H9 (cell line): ENCODE data around the gene CTNNA3. TPM values are rescaled to one million over a fixed set of nuclear protein-coding genes. Genes with fewer than 3 reads are reported as not detected.

Source experiments
- DNase-seq: peaks from one replicate; pipeline ENCODE4 v3.0.0-alpha.2; 2017
- H2AFZ ChIP-seq: one replicate; pipeline ENCODE4 v1.6.1; 2013; ENCODE audit warnings: mild to moderate bottlenecking, low read length, control low read depth, moderate library complexity
- H2AK5ac ChIP-seq: 2 replicates; pipeline ENCODE4 v1.6.1; 2013; ENCODE audit warnings: low read length, control low read depth, mixed read lengths; ENCODE audit not compliant: insufficient read length
- H2BK120ac ChIP-seq: one replicate; pipeline ENCODE4 v1.6.1; 2013; ENCODE audit warnings: low read depth, mild to moderate bottlenecking, low read length, control low read depth, inconsistent platforms; ENCODE audit not compliant: poor library complexity, severe bottlenecking
- H2BK12ac ChIP-seq: 2 replicates; pipeline ENCODE4 v1.6.1; 2013; ENCODE audit warnings: low read length, control low read depth, mixed read lengths, low read depth; ENCODE audit not compliant: insufficient read length
- H2BK15ac ChIP-seq: 2 replicates; pipeline ENCODE4 v1.6.1; 2013; ENCODE audit warnings: low read depth, low read length, control low read depth
- H2BK20ac ChIP-seq: one replicate; pipeline ENCODE4 v1.6.1; 2013; ENCODE audit warnings: low read depth, mild to moderate bottlenecking, low read length, control low read depth, inconsistent platforms; ENCODE audit not compliant: poor library complexity, severe bottlenecking
- H2BK5ac ChIP-seq: 2 replicates; pipeline ENCODE4 v1.6.1; 2013; ENCODE audit warnings: low read length, control low read depth, mixed read lengths; ENCODE audit not compliant: insufficient read length
- H3K14ac ChIP-seq: 2 replicates; pipeline ENCODE4 v1.6.1; 2013; ENCODE audit warnings: low read length, control low read depth; ENCODE audit not compliant: insufficient read depth
- H3K18ac ChIP-seq: 2 replicates; pipeline ENCODE4 v1.6.1; 2013; ENCODE audit warnings: low read depth, mild to moderate bottlenecking, mixed read lengths, low read length, control low read depth; ENCODE audit not compliant: insufficient read length
- H3K23ac ChIP-seq: 2 replicates; pipeline ENCODE4 v1.6.1; 2013; ENCODE audit warnings: low read length, control low read depth, mixed read lengths, low read depth; ENCODE audit not compliant: insufficient read length
- H3K23me2 ChIP-seq: 2 replicates; pipeline ENCODE4 v1.6.1; 2013; ENCODE audit warnings: low read depth, mild to moderate bottlenecking, mixed read lengths, low read length, control low read depth; ENCODE audit not compliant: insufficient read length, poor library complexity, severe bottlenecking
- H3K27ac ChIP-seq: 2 replicates; pipeline ENCODE4 v1.5.1; 2013; ENCODE audit warnings: low read length, control low read depth, mixed read lengths, low read depth; ENCODE audit not compliant: insufficient read length
- H3K27me3 ChIP-seq: 2 replicates; pipeline ENCODE4 v1.6.1; 2013; ENCODE audit warnings: low read length, control low read depth, inconsistent platforms; ENCODE audit not compliant: insufficient read depth
- H3K4ac ChIP-seq: 2 replicates; pipeline ENCODE4 v1.6.1; 2013; ENCODE audit warnings: low read depth, mild to moderate bottlenecking, control low read depth, inconsistent platforms, low read length, moderate library complexity
- H3K4me1 ChIP-seq: 2 replicates; pipeline ENCODE4 v1.6.1; 2013; ENCODE audit warnings: low read length, control low read depth, inconsistent platforms; ENCODE audit not compliant: insufficient read depth
- H3K4me2 ChIP-seq: 2 replicates; pipeline ENCODE4 v1.6.1; 2013; ENCODE audit warnings: low read length, control low read depth, mixed read lengths; ENCODE audit not compliant: insufficient read length, insufficient read depth
- H3K56ac ChIP-seq: 2 replicates; pipeline ENCODE4 v1.6.1; 2013; ENCODE audit warnings: low read depth, mild to moderate bottlenecking, mixed read lengths, low read length, control low read depth; ENCODE audit not compliant: insufficient read length
- H3K79me1 ChIP-seq: 2 replicates; pipeline ENCODE4 v1.6.1; 2013; ENCODE audit warnings: low read depth, mild to moderate bottlenecking, moderate library complexity, low read length, control low read depth, inconsistent platforms; ENCODE audit not compliant: insufficient read depth, poor library complexity, severe bottlenecking
- H3K79me2 ChIP-seq: 2 replicates; pipeline ENCODE4 v1.6.1; 2013; ENCODE audit warnings: low read length, control low read depth, inconsistent platforms; ENCODE audit not compliant: insufficient read depth
- H3K9ac ChIP-seq: 2 replicates; pipeline ENCODE4 v1.6.1; 2013; ENCODE audit warnings: low read length, control low read depth, mixed read lengths; ENCODE audit not compliant: insufficient read length; ENCODE audit errors: extremely low read depth
- H3K9me3 ChIP-seq: one replicate; pipeline ENCODE4 v1.6.1; 2013; ENCODE audit warnings: low read depth, low read length, inconsistent platforms; ENCODE audit not compliant: control insufficient read depth
- H3T11ph ChIP-seq: one replicate; pipeline ENCODE4 v1.6.1; 2013; ENCODE audit warnings: mild to moderate bottlenecking, low read length, control low read depth, inconsistent platforms
- H4K20me1 ChIP-seq: one replicate; pipeline ENCODE4 v1.6.1; 2013; ENCODE audit not compliant: control insufficient read depth, insufficient read length, insufficient read depth
- H4K5ac ChIP-seq: 2 replicates; pipeline ENCODE4 v1.6.1; 2013; ENCODE audit warnings: low read depth, mild to moderate bottlenecking, mixed read lengths, low read length, control low read depth; ENCODE audit not compliant: insufficient read length
- H4K8ac ChIP-seq: replicated peaks from 2 replicates; pipeline ENCODE4 v1.6.1; 2013; ENCODE audit warnings: low read length, control low read depth, mixed read lengths, low read depth; ENCODE audit not compliant: insufficient read length
- H4K91ac ChIP-seq: 2 replicates; pipeline ENCODE4 v1.6.1; 2013; ENCODE audit warnings: low read depth, mild to moderate bottlenecking, moderate library complexity, mixed read lengths, low read length, control low read depth; ENCODE audit not compliant: insufficient read length
- H3K27ac Mint-ChIP-seq, 3 experiments: 2 replicates in 2 of 3; 3 replicates in 1 of 3; pipeline ENCODE4 v1.8.0; 2020 to 2021; ENCODE audit warnings: mixed read lengths in 3 of 3, mild to moderate bottlenecking in 1 of 3, moderate library complexity in 1 of 3
- H3K27me3 Mint-ChIP-seq: 2 replicates; pipeline ENCODE4 v1.8.0; 2021; ENCODE audit warnings: low read depth, mild to moderate bottlenecking, moderate library complexity, mixed read lengths
- H3K36me3 Mint-ChIP-seq, 3 experiments: 2 replicates in 2 of 3; 3 replicates in 1 of 3; pipeline ENCODE4 v1.8.0; 2020 to 2021; ENCODE audit warnings: low read depth in 3 of 3, mixed read lengths in 3 of 3; ENCODE audit not compliant: insufficient read depth in 1 of 3
- H3K4me1 Mint-ChIP-seq, 2 experiments: 2 replicates each; pipeline ENCODE4 v1.8.0; 2020; ENCODE audit warnings: mixed read lengths in 2 of 2
- H3K4me3 Mint-ChIP-seq, 2 experiments: 2 replicates in 1 of 2; 3 replicates in 1 of 2; pipeline ENCODE4 v1.8.0; 2020 to 2021; ENCODE audit warnings: mild to moderate bottlenecking in 2 of 2, mixed read lengths in 2 of 2, moderate library complexity in 1 of 2
- H3K9me3 Mint-ChIP-seq, 2 experiments: 2 replicates in 1 of 2; 3 replicates in 1 of 2; pipeline ENCODE4 v1.8.0; 2020; ENCODE audit warnings: mild to moderate bottlenecking in 2 of 2, mixed read lengths in 2 of 2, moderate library complexity in 1 of 2
- CTCF ChIP-seq: fragments of 200-600 bp; sonication (generic); conservative IDR thresholded peaks from 3 replicates; pipeline ENCODE4 v1.8.0; 2021; ENCODE audit warnings: antibody characterized with exemption, mild to moderate bottlenecking
- WGBS: extraction: QIAGEN DNeasy Blood & Tissue Kit; methylation state at CpG from one replicate; pipeline ENCODE4 v1.1.7; 2013; ENCODE audit warnings: missing lambda C conversion rate, low lambda C conversion rate, mixed read lengths; ENCODE audit not compliant: insufficient read length; ENCODE audit errors: extremely low coverage; 5-methylcytosine and 5-hydroxymethylcytosine counted together
- total RNA-seq: library from RNA; stranded (reverse); gene quantifications from 2 replicates; pipeline ENCODE4 v1.2.1, GENCODE V29; 2021

The CTNNA3 gene
- total RNA-seq, 1 experiment from 2014 or later, result 3.3 TPM

GRCh38 chr10:66472156-66472555, 1223.8 kb downstream of the CTNNA3 start:
- Histone ChIP-seq H2BK20ac (no peak overlapping the region), H2AK5ac (no peak overlapping the region), H3K79me2 (no peaks in the 10 kb centered on the region), H3K79me1 (no peaks in the 10 kb centered on the region), H3K56ac (no peak overlapping the region), H2BK120ac (no peak overlapping the region), H3K23me2 (no peaks in the 10 kb centered on the region), H3K4me2 (no peak overlapping the region), H3T11ph (no peak overlapping the region), H2BK12ac (no peak overlapping the region), H2AFZ (no peak overlapping the region), H3K18ac (no peak overlapping the region), H2BK15ac (no peak overlapping the region), H3K14ac (no peak overlapping the region), H4K20me1 (no peaks in the 10 kb centered on the region), H4K8ac (no peak overlapping the region), H3K27ac (no peak overlapping the region), H4K5ac (no peak overlapping the region), H4K91ac (no peak overlapping the region), H3K27me3 (no peaks in the 10 kb centered on the region), H3K4me1 (no peaks in the 10 kb centered on the region), H3K9me3 (no peaks in the 10 kb centered on the region), H3K9ac (no peak overlapping the region), H3K23ac (no peak overlapping the region), H3K4ac (no peak overlapping the region), H2BK5ac (no peak overlapping the region)
- WGBS, result no CpG with 5 or more reads among the region's 1 CpG
- H3K9me3 Mint-ChIP-seq, result peaks cover 2 to 6% of the 10 kb centered on the region in 2 experiments; a peak in 3 of 5 replicates
- no peaks in the 10 kb centered on the region for H3K27me3 Mint-ChIP-seq
- no peaks in the 10 kb centered on the region for H3K4me1 Mint-ChIP-seq
- no peak overlapping the region for H3K4me3 Mint-ChIP-seq
- H3K27ac Mint-ChIP-seq, result no peak overlapping the region
- no peak for DNase-seq
- no peak for TF ChIP-seq CTCF
- H3K36me3 Mint-ChIP-seq, result no peaks in the 10 kb centered on the region; a peak in 1 of 7 replicates
